WTC11 (cell line): Measurements from ENCODE around the gene SLC6A2. TPM values are rescaled to one million over a fixed set of nuclear protein-coding genes. Genes with fewer than 3 reads are reported as not detected.

Experiments
- ATAC-seq: fragments of 200-7000 bp; cut with Tn5 transposase; 2 replicates; pipeline ENCODE4 v1.10.0; 2021; ENCODE audit warnings: mild to moderate bottlenecking, moderate library complexity
- CTCF ChIA-PET: fragments of 300-600 bp; sonication (Branson Sonifier 250); formaldehyde crosslinking; loops from one replicate; lab custom pipeline; 2021; ENCODE audit warnings: antibody characterized with exemption; lab: Charles Lee
- POLR2A ChIA-PET: fragments of 350-600 bp; sonication (Branson Sonifier 250); formaldehyde crosslinking; loops from one replicate; lab custom pipeline; 2021; ENCODE audit warnings: antibody characterized with exemption; lab: Charles Lee
- DNase-seq: peaks from one replicate; pipeline ENCODE4 v3.0.0; 2021; ENCODE audit warnings: low spot score
- H3K27ac Mint-ChIP-seq: 2 replicates; pipeline ENCODE4 v1.8.0; 2021; ENCODE audit warnings: mixed read lengths
- H3K27me3 Mint-ChIP-seq: 2 replicates; pipeline ENCODE4 v1.8.0; 2021; ENCODE audit warnings: low read depth, mild to moderate bottlenecking, moderate library complexity, mixed read lengths
- H3K36me3 Mint-ChIP-seq: 2 replicates; pipeline ENCODE4 v1.8.0; 2021; ENCODE audit warnings: mixed read lengths
- H3K4me1 Mint-ChIP-seq: 2 replicates; pipeline ENCODE4 v1.8.0; 2022; ENCODE audit warnings: mixed read lengths
- H3K4me3 Mint-ChIP-seq: 2 replicates; pipeline ENCODE4 v1.8.0; 2021; ENCODE audit warnings: mild to moderate bottlenecking, moderate library complexity, mixed read lengths
- H3K9me3 Mint-ChIP-seq: 2 replicates; pipeline ENCODE4 v1.8.0; 2021; ENCODE audit warnings: mixed read lengths
- AR ChIP-seq: fragments of 250-450 bp; sonication (Bioruptor Pico); IDR thresholded peaks from 2 replicates; pipeline ENCODE4 v1.9.0; 2021; ENCODE audit warnings: mild to moderate bottlenecking
- ATF1 ChIP-seq: sonication (generic); formaldehyde crosslinking; IDR thresholded peaks from 2 replicates; pipeline ENCODE4 v1.8.1; 2023; ENCODE audit warnings: mild to moderate bottlenecking, moderate library complexity, missing genetic modification reagents
- ATF6 ChIP-seq: sonication (generic); formaldehyde crosslinking; IDR thresholded peaks from 2 replicates; pipeline ENCODE4 v1.8.1; 2023; ENCODE audit warnings: mild to moderate bottlenecking, missing genetic modification reagents
- CREM ChIP-seq: sonication (generic); formaldehyde crosslinking; IDR thresholded peaks from 2 replicates; pipeline ENCODE4 v1.8.1; 2022; ENCODE audit warnings: mild to moderate bottlenecking, missing genetic modification reagents, moderate library complexity
- ESRRA ChIP-seq: sonication (generic); formaldehyde crosslinking; IDR thresholded peaks from 2 replicates; pipeline ENCODE4 v1.8.1; 2022; ENCODE audit warnings: mild to moderate bottlenecking, missing genetic modification reagents, borderline replicate concordance
- FOXP1 ChIP-seq: sonication (generic); formaldehyde crosslinking; IDR thresholded peaks from 2 replicates; pipeline ENCODE4 v1.8.0; 2022; ENCODE audit warnings: missing genetic modification reagents, mild to moderate bottlenecking, moderate library complexity, borderline replicate concordance
- GRHL2 ChIP-seq: fragments of 250-450 bp; sonication (Bioruptor Pico); IDR thresholded peaks from 2 replicates; pipeline ENCODE4 v1.8.0; 2022; ENCODE audit warnings: mild to moderate bottlenecking, moderate library complexity; ENCODE audit not compliant: insufficient replicate concordance, severe bottlenecking
- JUN ChIP-seq: sonication (generic); formaldehyde crosslinking; IDR thresholded peaks from 2 replicates; pipeline ENCODE4 v1.8.0; 2023; ENCODE audit warnings: mild to moderate bottlenecking, missing genetic modification reagents
- MLX ChIP-seq: sonication (generic); formaldehyde crosslinking; IDR thresholded peaks from 2 replicates; pipeline ENCODE4 v1.8.1; 2023; ENCODE audit warnings: mild to moderate bottlenecking, missing genetic modification reagents, moderate library complexity
- MYBL2 ChIP-seq: sonication (generic); formaldehyde crosslinking; IDR thresholded peaks from 2 replicates; pipeline ENCODE4 v1.8.1; 2023; ENCODE audit warnings: mild to moderate bottlenecking, moderate library complexity, missing genetic modification reagents
- NR3C1 ChIP-seq: sonication (generic); formaldehyde crosslinking; conservative IDR thresholded peaks from 2 replicates; pipeline ENCODE4 v1.8.1; 2023; ENCODE audit warnings: low read depth, mild to moderate bottlenecking, missing genetic modification reagents
- RELA ChIP-seq: sonication (generic); formaldehyde crosslinking; IDR thresholded peaks from 2 replicates; pipeline ENCODE4 v1.8.1; 2022; ENCODE audit warnings: missing genetic modification reagents, mild to moderate bottlenecking, borderline replicate concordance
- SP1 ChIP-seq: sonication (generic); formaldehyde crosslinking; conservative IDR thresholded peaks from 2 replicates; pipeline ENCODE4 v1.8.1; 2022; ENCODE audit warnings: missing genetic modification reagents
- TCF7 ChIP-seq: sonication (generic); formaldehyde crosslinking; IDR thresholded peaks from 2 replicates; pipeline ENCODE4 v1.8.0; 2022; ENCODE audit warnings: mild to moderate bottlenecking, low read depth, missing genetic modification reagents, moderate library complexity
- TEAD1 ChIP-seq: sonication (generic); formaldehyde crosslinking; IDR thresholded peaks from 2 replicates; pipeline ENCODE4 v1.8.0; 2022; ENCODE audit warnings: mild to moderate bottlenecking, missing genetic modification reagents
- TEAD4 ChIP-seq: sonication (generic); formaldehyde crosslinking; IDR thresholded peaks from 2 replicates; pipeline ENCODE4 v1.8.0; 2022; ENCODE audit warnings: mild to moderate bottlenecking, missing genetic modification reagents
- USF1 ChIP-seq: sonication (generic); formaldehyde crosslinking; IDR thresholded peaks from 2 replicates; pipeline ENCODE4 v1.8.0; 2022; ENCODE audit warnings: mild to moderate bottlenecking, missing genetic modification reagents
- ZBTB43 ChIP-seq: sonication (generic); formaldehyde crosslinking; IDR thresholded peaks from 2 replicates; pipeline ENCODE4 v1.8.1; 2023; ENCODE audit warnings: mild to moderate bottlenecking, missing genetic modification reagents
- ZNF121 ChIP-seq: sonication (generic); formaldehyde crosslinking; IDR thresholded peaks from 2 replicates; pipeline ENCODE4 v1.8.0; 2023; ENCODE audit warnings: missing genetic modification reagents
- ZNF232 ChIP-seq: sonication (generic); formaldehyde crosslinking; IDR thresholded peaks from 2 replicates; pipeline ENCODE4 v1.8.0; 2022; ENCODE audit warnings: mild to moderate bottlenecking, missing genetic modification reagents
- ZNF281 ChIP-seq: sonication (generic); formaldehyde crosslinking; IDR thresholded peaks from 2 replicates; pipeline ENCODE4 v1.8.0; 2023; ENCODE audit warnings: mild to moderate bottlenecking, missing genetic modification reagents
- ZNF317 ChIP-seq: sonication (generic); formaldehyde crosslinking; IDR thresholded peaks from 2 replicates; pipeline ENCODE4 v1.8.1; 2023; ENCODE audit warnings: low read depth, mild to moderate bottlenecking, moderate library complexity, missing genetic modification reagents, borderline replicate concordance
- ZNF396 ChIP-seq: fragments of 250-450 bp; sonication (Bioruptor Pico); IDR thresholded peaks from 2 replicates; pipeline ENCODE4 v1.8.0; 2021; ENCODE audit warnings: mild to moderate bottlenecking, moderate library complexity, borderline replicate concordance
- ZSCAN18 ChIP-seq: fragments of 250-450 bp; sonication (Bioruptor Pico); IDR thresholded peaks from 2 replicates; pipeline ENCODE4 v2.1.2; 2022; ENCODE audit warnings: mild to moderate bottlenecking, moderate library complexity
- total RNA-seq: library from RNA; stranded (reverse); gene quantifications from 3 replicates; pipeline ENCODE4 v1.2.3, GENCODE V29; 2021
- TF ChIP-seq, protein P1 (sequence below): fragments of 250-450 bp; sonication (Bioruptor Pico); IDR thresholded peaks from 2 replicates; pipeline ENCODE4 v1.9.0; 2021; ENCODE audit warnings: moderate library complexity, mild to moderate bottlenecking, inconsistent platforms, borderline replicate concordance

The SLC6A2 gene
- total RNA-seq, 1 experiment from 2014 or later: 0.20 TPM

DNA sequence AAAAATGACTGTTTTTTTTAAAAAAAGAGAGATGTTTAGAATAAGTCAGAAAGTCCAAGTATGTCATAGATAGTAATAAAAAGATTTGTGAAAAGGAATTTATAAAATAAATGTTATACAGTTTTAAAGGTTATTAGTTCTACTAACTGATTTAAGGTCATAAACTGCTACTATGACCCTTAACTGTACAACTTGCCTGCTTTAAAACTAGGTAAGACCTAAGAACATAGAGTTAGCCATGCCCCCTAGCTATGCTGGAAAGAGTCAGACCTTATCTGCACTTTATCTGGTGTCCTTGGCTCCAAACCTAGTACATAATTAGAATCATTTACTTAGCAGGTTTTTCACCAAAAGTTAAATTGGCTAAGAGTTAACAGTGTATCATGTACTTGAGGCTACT, 23.5 kb upstream of the SLC6A2 start (continued):
- TF ChIP-seq GRHL2 (CRISPR knock-in tag): no peak
- no peak for TF ChIP-seq MYBL2 (CRISPR knock-in tag)
- no peak for TF ChIP-seq SP1 (CRISPR knock-in tag)
- no peak for TF ChIP-seq ESRRA (CRISPR knock-in tag)
- no peak for TF ChIP-seq FOXP1 (CRISPR knock-in tag)
- TF ChIP-seq ZNF232: no peak
- no peak for TF ChIP-seq ZNF281
- no peak for TF ChIP-seq TCF7
- TF ChIP-seq ZBTB43: no peak
- TF ChIP-seq, all 79 proteins: peak for 0

- no peak overlapping the region for H3K27ac Mint-ChIP-seq
- peaks cover 9% of the 10 kb centered on the region; the same call in 1 of the 2 replicates for H3K4me1 Mint-ChIP-seq
- ATAC-seq (no peak), DNase-seq (no peak)
- POLR2A ChIA-PET: no interaction called here
- H3K36me3 Mint-ChIP-seq: peaks cover 23% of the 10 kb centered on the region
- H3K27me3 Mint-ChIP-seq: peaks cover 10% of the 10 kb centered on the region
- peaks cover 55% of the 10 kb centered on the region for H3K9me3 Mint-ChIP-seq
- CTCF ChIA-PET: interaction anchor here (1.0 kb wide), 1 partner anchor 23 kb away, joined by 3 read pairs; no protein-coding TSS in a partner anchor
- no peak overlapping the region for H3K4me3 Mint-ChIP-seq
- TF ChIP-seq, protein P1, sequence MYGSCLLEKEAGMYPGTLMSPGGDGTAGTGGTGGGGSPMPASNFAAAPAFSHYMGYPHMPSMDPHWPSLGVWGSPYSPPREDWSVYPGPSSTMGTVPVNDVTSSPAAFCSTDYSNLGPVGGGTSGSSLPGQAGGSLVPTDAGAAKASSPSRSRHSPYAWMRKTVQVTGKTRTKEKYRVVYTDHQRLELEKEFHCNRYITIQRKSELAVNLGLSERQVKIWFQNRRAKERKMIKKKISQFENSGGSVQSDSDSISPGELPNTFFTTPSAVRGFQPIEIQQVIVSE (CRISPR knock-in tag): no peak
- TF ChIP-seq RELA (CRISPR knock-in tag): no peak
- TF ChIP-seq TEAD1 (CRISPR knock-in tag): no peak
- TF ChIP-seq TEAD4: no peak
- no peak for TF ChIP-seq ZNF121 (CRISPR knock-in tag)
- no peak for TF ChIP-seq ATF6 (CRISPR knock-in tag)
- no peak for TF ChIP-seq CREM (CRISPR knock-in tag)
- no peak for TF ChIP-seq ZSCAN18
- TF ChIP-seq USF1 (CRISPR knock-in tag): no peak
- no peak for TF ChIP-seq MLX (CRISPR knock-in tag)
- TF ChIP-seq AR (CRISPR knock-in tag): no peak
- no peak for TF ChIP-seq ZNF317 (CRISPR knock-in tag)
- no peak for TF ChIP-seq NR3C1 (CRISPR knock-in tag)
- TF ChIP-seq JUN (CRISPR knock-in tag): no peak
- no peak for TF ChIP-seq ZNF396 (CRISPR knock-in tag)
- no peak for TF ChIP-seq ATF1
These were observed 21.6 kb upstream of the SLC6A2 start for GRCh38 chr16:55634193-55634592.
